HG03342 (cell line): Measurements from ENCODE around the gene RFX3.
A peak's percentile ranks its signal among the peaks of the same experiment; 100 is the strongest.

Experiments used
- ATAC-seq: cut with Tn5 transposase; IDR thresholded peaks from one replicate; pipeline ENCODE4 v1.9.1; 2021; ENCODE audit warnings: mild to moderate bottlenecking, moderate library complexity; ENCODE audit not compliant: unreplicated experiment

Gene RFX3

GRCh38 chr9:3478549-3478953 lies 47.2 kb downstream of the RFX3 start:
- ATAC-seq: peak; percentile 37

- ATAC-seq: no peak
These were observed 48.5 kb downstream of the RFX3 start for GRCh38 chr9:3477236-3477834.

DNA sequence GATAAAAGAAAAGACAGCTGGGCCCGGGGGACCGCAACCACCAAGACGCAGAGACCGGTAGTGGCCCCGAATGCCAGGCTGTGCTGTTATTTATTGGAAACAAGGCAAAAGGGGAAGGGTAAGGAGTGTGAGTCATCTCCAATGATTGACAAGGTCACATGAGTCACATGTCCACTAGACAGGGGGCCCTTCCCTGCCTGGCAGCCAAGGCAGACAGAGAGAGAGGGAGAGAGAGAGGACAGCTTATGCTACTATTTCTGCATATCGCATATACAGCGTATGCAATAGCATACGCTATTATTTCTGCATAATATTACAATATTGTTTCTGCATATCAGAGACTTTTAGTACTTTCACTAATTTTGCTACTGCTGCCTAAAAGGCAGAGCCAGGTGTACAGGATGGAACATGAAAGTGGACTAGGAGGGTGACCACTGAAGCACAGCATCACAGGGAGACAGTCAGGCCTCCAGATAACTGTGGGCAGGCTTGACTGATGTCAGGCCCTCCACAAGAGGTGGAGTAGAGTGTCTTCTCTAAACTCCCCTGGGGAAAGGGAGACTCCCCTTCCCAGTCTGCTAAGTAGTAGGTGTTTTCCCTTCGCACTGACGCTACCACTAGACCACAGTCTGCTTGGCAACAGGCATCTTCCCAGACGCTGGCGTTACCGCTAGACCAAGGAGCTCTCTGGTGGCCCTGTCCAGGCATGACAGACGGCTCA lies 50.3 kb downstream of the RFX3 start:
- no peak for ATAC-seq

- ATAC-seq: no peak
These were observed 51.0 kb downstream of the RFX3 start for GRCh38 chr9:3474821-3475220.

DNA sequence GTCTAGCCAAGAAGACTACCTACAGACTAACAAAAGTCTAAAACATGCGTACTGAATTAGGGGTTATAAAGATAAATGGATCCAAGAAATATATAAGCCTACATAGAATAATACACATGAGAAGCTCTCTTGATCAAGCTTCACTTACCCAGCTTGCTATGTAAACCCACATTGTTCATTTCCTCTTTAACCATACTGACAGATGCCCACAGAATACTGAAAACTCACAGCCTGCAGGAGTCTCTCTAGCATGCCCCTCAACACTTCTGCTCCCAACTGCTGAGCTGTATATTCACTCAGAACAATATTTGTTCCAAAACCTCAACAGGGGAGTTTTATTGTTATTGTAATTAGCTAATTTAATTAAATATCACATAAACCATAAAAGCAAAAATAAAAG lies 52.4 kb downstream of the RFX3 start:
- no peak for ATAC-seq

- ATAC-seq: no peak
These were observed 53.9 kb downstream of the RFX3 start for GRCh38 chr9:3471883-3472282.

GRCh38 chr9:3468421-3469205 lies 57.2 kb downstream of the RFX3 start:
- ATAC-seq: no peak

- ATAC-seq: peak; percentile 95
These were observed 58.1 kb downstream of the RFX3 start for GRCh38 chr9:3467593-3468219.

GRCh38 chr9:3464033-3464638 lies 61.7 kb downstream of the RFX3 start:
- no peak for ATAC-seq

- no peak for ATAC-seq
These were observed 66.9 kb downstream of the RFX3 start for GRCh38 chr9:3458806-3459475.

DNA sequence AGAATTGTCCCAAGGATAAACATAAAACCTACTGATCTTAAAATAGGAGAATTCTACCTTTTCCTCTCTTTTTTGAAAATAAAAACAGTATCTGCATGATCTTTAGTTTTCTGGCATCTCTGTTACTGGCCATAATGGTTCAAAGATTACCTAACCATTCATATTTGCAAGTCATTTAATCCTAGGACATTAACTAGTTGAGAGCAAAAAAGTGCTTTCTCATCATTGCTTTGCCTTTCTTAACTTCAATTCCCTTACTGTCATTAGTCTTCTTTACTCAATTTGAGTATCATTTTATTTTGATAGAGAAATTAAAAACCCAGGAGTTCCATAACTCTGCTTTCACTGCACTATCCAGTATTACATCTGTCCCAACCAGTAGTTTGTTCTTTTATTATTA lies 68.6 kb downstream of the RFX3 start:
- no peak for ATAC-seq

- ATAC-seq: no peak
These were observed 70.1 kb downstream of the RFX3 start for GRCh38 chr9:3455717-3456116.

- ATAC-seq: no peak
These were observed 70.7 kb downstream of the RFX3 start for GRCh38 chr9:3455094-3455493.

DNA sequence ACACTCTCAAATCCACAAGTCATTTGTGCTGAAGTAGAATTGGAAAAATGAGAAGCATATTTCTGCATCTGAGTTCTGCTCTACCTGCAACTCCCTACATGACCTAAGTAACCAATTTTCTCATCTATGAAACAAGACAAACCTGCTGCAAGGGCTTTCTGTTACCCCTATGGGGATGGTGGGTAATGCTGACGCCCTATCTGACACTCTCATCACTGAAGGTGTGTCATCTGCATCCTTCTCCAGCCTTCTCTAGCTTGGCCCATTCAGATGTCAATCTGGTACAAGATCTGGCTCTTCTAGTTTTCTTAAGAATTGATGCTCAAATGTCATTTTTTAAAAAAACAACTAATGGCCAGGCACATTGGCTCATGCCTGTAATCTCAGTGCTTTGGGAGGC lies 73.8 kb downstream of the RFX3 start:
- ATAC-seq: no peak

DNA sequence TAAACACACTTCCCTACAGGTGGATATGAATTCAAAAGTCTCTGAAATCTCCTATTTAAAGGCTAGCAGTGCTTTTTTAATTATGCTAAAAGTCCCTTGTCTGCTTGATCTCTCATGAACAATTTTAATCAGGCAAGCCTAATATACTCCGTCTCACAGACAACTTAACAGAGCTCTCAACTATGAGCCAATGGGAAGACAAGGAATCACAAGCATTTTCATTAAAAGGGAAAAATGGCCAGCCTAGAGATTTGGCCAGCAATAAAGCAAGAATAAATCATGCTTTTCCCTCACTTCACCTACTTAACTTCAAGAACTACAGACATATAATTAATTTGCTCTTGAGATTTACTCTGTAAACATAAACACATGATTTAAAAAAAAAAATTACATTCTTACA lies 78.0 kb downstream of the RFX3 start:
- ATAC-seq: no peak

DNA sequence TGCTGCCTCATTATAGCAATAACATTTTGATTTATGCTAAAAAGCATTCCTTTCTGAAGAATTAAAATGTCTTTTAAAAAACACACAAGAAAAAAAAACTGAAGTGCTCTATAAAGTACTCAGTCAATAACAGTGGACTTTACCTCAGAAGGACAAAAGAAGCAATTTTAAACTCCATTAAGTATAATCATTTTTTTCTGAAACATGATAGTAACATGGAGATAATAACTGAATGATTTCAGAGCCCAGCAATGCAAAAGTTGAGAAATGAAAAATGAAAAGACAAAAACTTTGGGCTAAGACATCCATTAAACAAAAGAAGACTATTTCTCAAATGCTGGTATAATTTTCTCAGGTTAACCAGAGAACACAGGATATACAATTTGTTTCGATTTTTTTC lies 78.7 kb downstream of the RFX3 start:
- ATAC-seq: no peak

GRCh38 chr9:3446313-3446712 lies 79.5 kb downstream of the RFX3 start:
- no peak for ATAC-seq

DNA sequence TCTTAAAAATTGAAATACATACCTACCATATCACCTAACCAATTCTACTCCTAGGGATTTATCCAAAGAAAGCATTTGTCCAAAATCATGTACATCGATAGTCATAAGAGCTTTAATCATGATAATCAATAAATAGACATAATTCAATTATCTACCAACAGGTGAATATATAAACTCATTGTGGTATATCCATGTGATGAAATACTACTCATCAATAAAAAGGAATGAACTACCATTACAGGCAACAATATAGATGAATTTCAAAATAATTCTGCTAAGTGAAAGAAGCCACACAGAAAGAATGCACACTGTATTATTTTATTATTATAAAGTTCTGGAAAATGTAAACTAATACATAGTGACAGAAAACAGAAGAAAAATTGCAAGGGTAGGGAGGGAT lies 81.8 kb downstream of the RFX3 start:
- ATAC-seq: no peak

DNA sequence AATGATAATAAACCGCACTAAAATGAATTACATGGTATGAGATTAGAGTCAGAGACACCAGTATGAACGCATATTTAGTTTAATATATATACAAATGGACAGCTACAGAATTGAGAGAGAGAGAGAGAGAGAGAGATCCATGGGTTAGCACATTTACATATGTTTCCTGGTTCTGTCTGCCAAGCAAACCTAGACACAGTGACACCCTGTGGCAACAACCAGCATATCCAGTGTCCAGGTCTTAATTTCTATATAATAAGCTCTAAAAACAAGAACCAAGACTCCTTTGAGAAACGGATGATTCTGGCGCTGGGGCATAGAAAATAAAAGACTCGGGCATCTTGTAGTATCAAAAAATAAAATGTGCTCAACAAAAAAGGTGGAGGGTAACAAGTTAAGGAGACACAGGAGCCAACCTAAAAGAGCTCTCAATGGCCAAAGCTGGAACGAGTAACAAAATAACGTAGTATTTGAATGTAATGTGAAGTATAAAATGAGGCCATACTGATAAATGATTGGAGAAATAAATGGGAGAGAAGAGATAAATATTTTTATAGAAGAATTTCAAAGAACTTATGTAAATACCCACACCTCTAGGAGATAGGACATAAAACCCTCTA lies 84.5 kb downstream of the RFX3 start:
- ATAC-seq: peak; percentile 92
